Mesenchymal stem cell (in vitro differentiated cells and primary cell): Measurements from ENCODE around the gene SPIN1.
A peak's percentile ranks its signal among the peaks of the same experiment; 100 is the strongest.

ENCODE experiments used
- DNase-seq: peaks from one replicate; pipeline ENCODE4 v3.0.0-alpha.2; 2013
- H2AFZ ChIP-seq: one replicate; pipeline ENCODE4 v1.6.1; 2013; ENCODE audit warnings: low read depth, mild to moderate bottlenecking, control low read depth, inconsistent platforms, low read length, moderate library complexity
- H2AK5ac ChIP-seq: 2 replicates; pipeline ENCODE4 v1.6.1; 2013; ENCODE audit warnings: low read length, moderate library complexity, mild to moderate bottlenecking, inconsistent platforms; ENCODE audit not compliant: severe bottlenecking
- H2BK120ac ChIP-seq: one replicate; pipeline ENCODE4 v1.6.1; 2013; ENCODE audit warnings: low read depth, mild to moderate bottlenecking, inconsistent platforms, low read length, moderate library complexity
- H2BK12ac ChIP-seq, 2 experiments: one replicate each; pipeline ENCODE4 v1.6.1; 2013; ENCODE audit warnings: inconsistent platforms in 2 of 2, low read length in 2 of 2, mild to moderate bottlenecking in 2 of 2, moderate library complexity in 2 of 2, control low read depth in 1 of 2
- H2BK15ac ChIP-seq: one replicate; pipeline ENCODE4 v1.6.1; 2013; ENCODE audit warnings: mild to moderate bottlenecking, low read depth, inconsistent platforms; ENCODE audit not compliant: poor library complexity, severe bottlenecking
- H2BK5ac ChIP-seq: 2 replicates; pipeline ENCODE4 v1.6.1; 2013; ENCODE audit warnings: low read depth, mild to moderate bottlenecking, low read length, control low read depth, inconsistent platforms; ENCODE audit not compliant: poor library complexity, severe bottlenecking
- H3K14ac ChIP-seq, 2 experiments: one replicate each; pipeline ENCODE4 v1.6.1; 2013; ENCODE audit warnings: inconsistent platforms in 2 of 2, low read length in 2 of 2, control low read depth in 1 of 2, mild to moderate bottlenecking in 1 of 2, moderate library complexity in 1 of 2
- H3K18ac ChIP-seq, 2 experiments: one replicate each; pipeline ENCODE4 v1.6.1; 2013; ENCODE audit warnings: inconsistent platforms in 2 of 2, low read length in 2 of 2, control low read depth in 1 of 2, low read depth in 1 of 2, mild to moderate bottlenecking in 1 of 2
- H3K23ac ChIP-seq, 2 experiments: one replicate each; pipeline ENCODE4 v1.6.1; 2013; ENCODE audit warnings: inconsistent platforms in 2 of 2, low read length in 2 of 2, mild to moderate bottlenecking in 2 of 2, moderate library complexity in 2 of 2, control low read depth in 1 of 2
- H3K27ac ChIP-seq: 2 replicates; pipeline ENCODE4 v1.5.1; 2013; ENCODE audit warnings: mild to moderate bottlenecking, moderate library complexity, low read length, control low read depth, inconsistent platforms; ENCODE audit not compliant: poor library complexity, severe bottlenecking
- H3K27me3 ChIP-seq, 2 experiments: 2 replicates each; pipeline versions ENCODE4 v1.6.1 to v1.7.0; 2013; ENCODE audit warnings: low read length in 2 of 2, mild to moderate bottlenecking in 2 of 2, moderate library complexity in 2 of 2, control low read depth in 1 of 2, inconsistent platforms in 1 of 2; ENCODE audit not compliant: control insufficient read depth in 1 of 2, insufficient read depth in 1 of 2
- H3K36me3 ChIP-seq, 2 experiments: 2 replicates each; pipeline versions ENCODE4 v1.6.1 to v1.7.0; 2013; ENCODE audit warnings: low read length in 2 of 2, control low read depth in 1 of 2, inconsistent platforms in 1 of 2, low read depth in 1 of 2, mild to moderate bottlenecking in 1 of 2; ENCODE audit not compliant: insufficient read depth in 2 of 2, control insufficient read depth in 1 of 2
- H3K4ac ChIP-seq, 2 experiments: one replicate each; pipeline ENCODE4 v1.6.1; 2013; ENCODE audit warnings: inconsistent platforms in 2 of 2, low read length in 2 of 2, mild to moderate bottlenecking in 2 of 2, moderate library complexity in 2 of 2, control low read depth in 1 of 2, low read depth in 1 of 2
- H3K4me1 ChIP-seq: 2 replicates; pipeline ENCODE4 v1.6.1; 2013; ENCODE audit warnings: low read depth, low read length, control low read depth; ENCODE audit not compliant: control insufficient read depth, insufficient read depth
- H3K4me2 ChIP-seq: 2 replicates; pipeline ENCODE4 v1.6.1; 2013; ENCODE audit warnings: low read length, mild to moderate bottlenecking, inconsistent platforms; ENCODE audit not compliant: poor library complexity, severe bottlenecking
- H3K4me3 ChIP-seq, 2 experiments: 2 replicates each; pipeline versions ENCODE4 v1.5.1 to v1.7.0; 2013; ENCODE audit warnings: low read length in 2 of 2, mild to moderate bottlenecking in 2 of 2, control low read depth in 1 of 2, low read depth in 1 of 2; ENCODE audit not compliant: insufficient read depth in 1 of 2
- H3K79me1 ChIP-seq: replicated peaks from 2 replicates; pipeline ENCODE4 v1.6.1; 2013; ENCODE audit warnings: mild to moderate bottlenecking, control low read depth, low read length, inconsistent platforms; ENCODE audit not compliant: poor library complexity, severe bottlenecking
- H3K9ac ChIP-seq: 2 replicates; pipeline ENCODE4 v1.7.0; 2013; ENCODE audit warnings: mild to moderate bottlenecking, low read length, moderate library complexity
- H3K9me3 ChIP-seq: 2 replicates; pipeline ENCODE4 v1.7.0; 2013; ENCODE audit warnings: mild to moderate bottlenecking, low read length; ENCODE audit not compliant: control insufficient read depth
- H4K8ac ChIP-seq: one replicate; pipeline ENCODE4 v1.6.1; 2013; ENCODE audit warnings: inconsistent platforms, mild to moderate bottlenecking, low read length, moderate library complexity
- H4K91ac ChIP-seq: one replicate; pipeline ENCODE4 v1.6.1; 2013; ENCODE audit warnings: mild to moderate bottlenecking, low read length, inconsistent platforms
- WGBS: methylation state at CpG from one replicate; pipeline ENCODE4 v1.1.7; 2013; ENCODE audit warnings: mixed read lengths; 5-methylcytosine and 5-hydroxymethylcytosine counted together

Gene SPIN1

GRCh38 chr9:88481933-88482332 lies 93.7 kb downstream of the SPIN1 start:
- Histone ChIP-seq H3K4me2 (no peak overlapping the region), H4K91ac (no peak overlapping the region), H3K18ac (no peak overlapping the region), H3K27ac (no peak overlapping the region), H3K4me1 (peaks cover 4% of the 10 kb centered on the region), H3K79me1 (peaks cover 11% of the 10 kb centered on the region), H3K4ac (no peak overlapping the region), H2BK5ac (no peak overlapping the region), H2AK5ac (no peak overlapping the region), H3K9ac (no peak overlapping the region), H3K23ac (no peak overlapping the region), H2BK12ac (no peak overlapping the region), H3K36me3 (peaks cover 12 to 31% of the 10 kb centered on the region in 2 experiments), H2AFZ (no peak overlapping the region), H3K9me3 (no peaks in the 10 kb centered on the region), H2BK15ac (no peak overlapping the region), H3K4me3 (no peak overlapping the region), H3K27me3 (no peaks in the 10 kb centered on the region), H2BK120ac (no peak overlapping the region), H4K8ac (no peak overlapping the region), H3K14ac (no peak overlapping the region)
- WGBS = 97% methylated on average over 4 of the region's 4 CpGs
- DNase-seq = no peak

- DNase-seq = no peak
- no peak overlapping the region for H2BK5ac ChIP-seq
- no peak overlapping the region for H3K4me2 ChIP-seq
- no peak overlapping the region for H4K8ac ChIP-seq
- no peak overlapping the region for H3K9ac ChIP-seq
- no peak overlapping the region for H3K23ac ChIP-seq
- peaks cover 14% of the 10 kb centered on the region for H3K79me1 ChIP-seq
- H3K36me3 ChIP-seq = peaks cover 21 to 30% of the 10 kb centered on the region in 2 experiments
- H3K4me1 ChIP-seq = peaks cover 3% of the 10 kb centered on the region
- no peak overlapping the region for H2BK15ac ChIP-seq
- H2AFZ ChIP-seq = no peak overlapping the region
- H3K27ac ChIP-seq = no peak overlapping the region
- H3K27me3 ChIP-seq = no peaks in the 10 kb centered on the region
- peak overlapping the region in 1 of 2 experiments; percentile 63 for H2BK12ac ChIP-seq
- H3K4me3 ChIP-seq = no peak overlapping the region
- H4K91ac ChIP-seq = no peak overlapping the region
- WGBS = 98% methylated on average over 4 of the region's 4 CpGs
- no peak overlapping the region for H3K4ac ChIP-seq
- no peaks in the 10 kb centered on the region for H3K9me3 ChIP-seq
- H2BK120ac ChIP-seq = no peak overlapping the region
- H3K14ac ChIP-seq = no peak overlapping the region
- no peak overlapping the region for H2AK5ac ChIP-seq
- no peak overlapping the region for H3K18ac ChIP-seq
Observed at GRCh38 chr9:88488166-88488565, 99.9 kb downstream of the SPIN1 start.

DNA sequence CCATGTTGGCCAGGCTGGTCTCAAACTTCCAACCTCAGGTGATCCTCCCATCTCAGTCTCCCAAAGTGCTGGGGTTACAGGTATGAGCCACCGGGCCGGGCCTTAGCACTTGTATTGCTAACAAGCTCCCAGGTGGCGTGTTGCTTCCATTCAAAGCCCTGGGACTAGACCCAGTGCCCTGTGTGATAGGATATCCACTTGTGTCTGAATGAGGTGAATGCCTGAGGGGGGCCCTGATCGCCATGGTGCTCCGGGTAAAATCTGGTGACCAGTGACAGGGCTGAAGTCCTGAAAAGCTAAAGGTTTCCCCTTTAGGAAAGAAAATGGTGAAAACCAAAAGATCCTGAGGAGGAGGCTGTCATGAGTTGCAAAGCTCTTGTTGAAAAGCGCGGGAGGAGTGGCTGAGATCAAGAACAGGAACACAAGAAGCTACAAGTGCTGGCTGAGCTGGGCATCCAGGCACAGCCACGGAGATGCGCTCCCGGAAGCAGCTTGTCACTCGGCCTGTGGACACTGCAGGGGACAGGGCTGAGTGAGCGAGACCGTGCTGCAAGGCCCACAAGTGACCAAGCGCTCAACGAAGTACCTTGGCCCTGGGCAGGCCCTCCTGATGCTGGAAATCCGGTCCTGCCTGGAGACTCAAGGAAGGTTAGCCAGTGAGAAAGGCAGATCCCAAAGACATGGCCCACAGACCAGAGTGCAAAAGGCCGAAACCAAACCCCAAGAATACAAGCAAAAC lies 106.9 kb downstream of the SPIN1 start:
- H2AFZ ChIP-seq = no peak overlapping the region
- H2AK5ac ChIP-seq = no peak overlapping the region
- no peak overlapping the region for H3K4ac ChIP-seq
- no peak overlapping the region for H4K91ac ChIP-seq
- H3K9me3 ChIP-seq = no peaks in the 10 kb centered on the region
- no peak for DNase-seq
- H3K9ac ChIP-seq = no peak overlapping the region
- H3K23ac ChIP-seq = no peak overlapping the region
- no peak overlapping the region for H3K4me3 ChIP-seq
- peaks cover 0 to 4% of the 10 kb centered on the region in 2 experiments for H3K36me3 ChIP-seq
- H2BK120ac ChIP-seq = no peak overlapping the region
- H3K79me1 ChIP-seq = peaks cover 2% of the 10 kb centered on the region
- peak overlapping the region in 1 of 2 experiments; percentile 66 for H3K14ac ChIP-seq
- no peak overlapping the region for H2BK15ac ChIP-seq
- H3K4me1 ChIP-seq = no peaks in the 10 kb centered on the region
- H2BK12ac ChIP-seq = peak overlapping the region in 1 of 2 experiments; percentile 16
- no peak overlapping the region for H4K8ac ChIP-seq
- WGBS = 96% methylated on average over 16 of the region's 17 CpGs
- H3K18ac ChIP-seq = no peak overlapping the region
- no peak overlapping the region for H2BK5ac ChIP-seq
- no peak overlapping the region for H3K4me2 ChIP-seq
- no peaks in the 10 kb centered on the region for H3K27me3 ChIP-seq
- H3K27ac ChIP-seq = no peak overlapping the region

- H3K4me3 ChIP-seq = no peak overlapping the region
- H2BK120ac ChIP-seq = no peak overlapping the region
- no peaks in the 10 kb centered on the region for H3K27me3 ChIP-seq
- H3K36me3 ChIP-seq = peaks cover 0 to 4% of the 10 kb centered on the region in 2 experiments
- no peak overlapping the region for H2BK12ac ChIP-seq
- H2AK5ac ChIP-seq = no peak overlapping the region
- H4K8ac ChIP-seq = no peak overlapping the region
- H3K4ac ChIP-seq = no peak overlapping the region
- H3K18ac ChIP-seq = no peak overlapping the region
- 94% methylated on average over 2 of the region's 2 CpGs for WGBS
- DNase-seq = no peak
- H2AFZ ChIP-seq = no peak overlapping the region
- no peak overlapping the region for H3K27ac ChIP-seq
- H4K91ac ChIP-seq = no peak overlapping the region
- no peaks in the 10 kb centered on the region for H3K79me1 ChIP-seq
- H3K14ac ChIP-seq = no peak overlapping the region
- H3K9me3 ChIP-seq = no peaks in the 10 kb centered on the region
- no peak overlapping the region for H2BK5ac ChIP-seq
- no peak overlapping the region for H3K23ac ChIP-seq
- no peak overlapping the region for H2BK15ac ChIP-seq
- no peak overlapping the region for H3K4me2 ChIP-seq
- H3K4me1 ChIP-seq = no peaks in the 10 kb centered on the region
- no peak overlapping the region for H3K9ac ChIP-seq
Observed at GRCh38 chr9:88497224-88497623, 109.0 kb downstream of the SPIN1 start.
